ENCODE results near the gene ANOS1. TPM values are rescaled to one million over a fixed set of nuclear protein-coding genes. Genes with fewer than 3 reads are reported as not detected.

The ANOS1 gene
- total RNA-seq, 1 donor from 2014 or later: 45.7 TPM

DNA sequence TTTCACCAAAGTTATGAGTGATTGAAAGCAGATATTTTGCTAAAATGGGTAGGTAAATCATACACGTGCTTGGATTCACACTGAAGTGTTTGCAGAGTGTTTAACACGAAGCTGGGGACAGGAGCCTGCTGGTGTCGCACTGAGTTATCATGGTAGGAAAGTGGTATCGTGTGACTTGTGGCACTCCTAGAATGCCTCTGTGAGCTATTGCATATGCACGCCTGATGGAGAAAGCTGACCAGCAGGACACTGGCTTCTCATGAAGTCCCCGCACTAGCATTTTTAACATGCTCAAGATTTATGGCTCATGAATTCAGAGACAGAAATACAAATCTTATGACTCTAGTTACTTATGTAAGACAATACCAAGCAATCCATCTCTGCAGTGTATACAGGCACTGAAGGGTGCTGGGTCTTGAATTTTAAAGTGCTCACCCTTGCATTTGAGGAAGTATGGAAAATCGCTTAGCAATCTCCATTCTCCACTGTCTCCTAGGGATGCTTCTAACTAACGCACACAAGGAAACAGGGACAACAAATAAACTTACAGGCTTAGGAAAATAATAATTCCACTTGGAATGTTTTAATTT lies 247.5 kb downstream of the ANOS1 start:
- Histone ChIP-seq H3F3A (ENCODE audit: low read depth) (no peaks in the 10 kb centered on the region), H3K4me2 (no peak overlapping the region), H3K4me3 (no peak overlapping the region), H3K9ac (no peak overlapping the region), H3K27me3 (no peaks in the 10 kb centered on the region), H3K9me3 (ENCODE audit: low read depth) (no peaks in the 10 kb centered on the region), H2AFZ (replicated peaks) (no peak overlapping the region), H4K20me1 (ENCODE audit: low read depth) (no peaks in the 10 kb centered on the region), H3K79me2 (ENCODE audit: low read depth) (no peaks in the 10 kb centered on the region), H3K36me3 (no peaks in the 10 kb centered on the region), H3K4me1 (no peaks in the 10 kb centered on the region), H3K27ac (no peak overlapping the region)
- Mint-ChIP-seq H3K27me3 (ENCODE audit: insufficient read depth, low read depth) (no peaks in the 10 kb centered on the region), H3K27ac (no peak overlapping the region), H3K4me1 (no peaks in the 10 kb centered on the region), H3K9me3 (no peaks in the 10 kb centered on the region), H3K4me3 (no peak overlapping the region), H3K36me3 (no peaks in the 10 kb centered on the region)
- TF ChIP-seq, protein P1, sequence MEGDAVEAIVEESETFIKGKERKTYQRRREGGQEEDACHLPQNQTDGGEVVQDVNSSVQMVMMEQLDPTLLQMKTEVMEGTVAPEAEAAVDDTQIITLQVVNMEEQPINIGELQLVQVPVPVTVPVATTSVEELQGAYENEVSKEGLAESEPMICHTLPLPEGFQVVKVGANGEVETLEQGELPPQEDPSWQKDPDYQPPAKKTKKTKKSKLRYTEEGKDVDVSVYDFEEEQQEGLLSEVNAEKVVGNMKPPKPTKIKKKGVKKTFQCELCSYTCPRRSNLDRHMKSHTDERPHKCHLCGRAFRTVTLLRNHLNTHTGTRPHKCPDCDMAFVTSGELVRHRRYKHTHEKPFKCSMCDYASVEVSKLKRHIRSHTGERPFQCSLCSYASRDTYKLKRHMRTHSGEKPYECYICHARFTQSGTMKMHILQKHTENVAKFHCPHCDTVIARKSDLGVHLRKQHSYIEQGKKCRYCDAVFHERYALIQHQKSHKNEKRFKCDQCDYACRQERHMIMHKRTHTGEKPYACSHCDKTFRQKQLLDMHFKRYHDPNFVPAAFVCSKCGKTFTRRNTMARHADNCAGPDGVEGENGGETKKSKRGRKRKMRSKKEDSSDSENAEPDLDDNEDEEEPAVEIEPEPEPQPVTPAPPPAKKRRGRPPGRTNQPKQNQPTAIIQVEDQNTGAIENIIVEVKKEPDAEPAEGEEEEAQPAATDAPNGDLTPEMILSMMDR (IDR thresholded peaks at IDR 0.05): no peak
- TF ChIP-seq EZH2 (IDR thresholded peaks at IDR 0.05) (no peak), EZH2phosphoT487 (IDR thresholded peaks at IDR 0.05) (no peak)
- DNase-seq (ENCODE audit: low spot score): no peak

Other genes with a start within 250 kb of the ANOS1 start
- gene FAM9A, start 69.2 kb upstream of the ANOS1 start, total RNA-seq (ENCODE audit: low replicate concordance): not detected in 2 replicates

Data from neural progenitor cell (in vitro differentiated cells).